Large intestine (tissue), 3 donors: ENCODE data around the gene M1AP. TPM values are rescaled to one million over a fixed set of nuclear protein-coding genes. Genes with fewer than 3 reads are reported as not detected.

ENCODE experiments used
- DNase-seq, 2 donors: peaks; one replicate each; pipeline versions ENCODE4 v3.0.0 to v3.0.0-alpha.2; 2013
- H3K27ac ChIP-seq: one replicate; pipeline ENCODE4 v1.5.1; 2013; ENCODE audit warnings: low read length
- H3K27me3 ChIP-seq: 2 replicates; pipeline ENCODE4 v1.6.1; 2013; ENCODE audit warnings: low read length; ENCODE audit not compliant: control insufficient read depth, insufficient read depth
- H3K36me3 ChIP-seq: 2 replicates; pipeline ENCODE4 v1.6.1; 2013; ENCODE audit warnings: low read length; ENCODE audit not compliant: control insufficient read depth, insufficient read depth
- H3K4me1 ChIP-seq: one replicate; pipeline ENCODE4 v1.6.1; 2013; ENCODE audit warnings: low read length; ENCODE audit not compliant: control insufficient read depth, insufficient read depth
- H3K4me3 ChIP-seq: one replicate; pipeline ENCODE4 v1.5.1; 2013; ENCODE audit warnings: low read length
- H3K9me3 ChIP-seq: one replicate; pipeline ENCODE4 v1.6.1; 2013; ENCODE audit warnings: mild to moderate bottlenecking, low read depth, low read length, moderate library complexity; ENCODE audit not compliant: control insufficient read depth
- WGBS: methylation state at CpG from one replicate; pipeline ENCODE4 v1.1.5; 2013; ENCODE audit warnings: low lambda C conversion rate; ENCODE audit not compliant: insufficient coverage; 5-methylcytosine and 5-hydroxymethylcytosine counted together
- polyA plus RNA-seq: library from polyadenylated mRNA; unstranded; fragments of 120-200 nt; gene quantifications from one replicate; pipeline ENCODE4 v1.2.1, GENCODE V29; 2013

Gene M1AP
- polyA plus RNA-seq, 1 donor, result 0.12 TPM

- H3K36me3 ChIP-seq, result no peaks in the 10 kb centered on the region
- H3K27ac ChIP-seq, result peak overlapping the region; percentile 28
- peaks cover 10% of the 10 kb centered on the region for H3K9me3 ChIP-seq
- peak in 1 of 2 donors; percentile 68 for DNase-seq
- H3K27me3 ChIP-seq, result peaks cover 96% of the 10 kb centered on the region
- no CpG with 5 or more reads among the region's 58 CpGs for WGBS
- H3K4me1 ChIP-seq, result peaks cover under 1% of the 10 kb centered on the region
- H3K4me3 ChIP-seq, result peak overlapping the region; percentile 82
Measured at GRCh38 chr2:74554820-74555531, 93.2 kb downstream of the M1AP start.

GRCh38 chr2:74553892-74554819 is 94.0 kb downstream of the M1AP start, which contains the start of the genes DOK1 and LOXL3:
Gene DOK1 (plus strand): TSS chr2:74554720. CDS start chr2:74554755, 35 bp downstream.
Gene LOXL3 (minus strand): TSS chr2:74553942. CDS start chr2:74552634, 1,308 bp downstream.
- WGBS, result no CpG with 5 or more reads among the region's 73 CpGs
- H3K4me1 ChIP-seq, result peaks cover 9% of the 10 kb centered on the region
- H3K9me3 ChIP-seq, result peaks cover 15% of the 10 kb centered on the region
- peak within 1 kb of the TSS; percentile 82 for H3K4me3 ChIP-seq
- peak within 1 kb of the TSS; percentile 45 for H3K27ac ChIP-seq
- peak; percentile 66 to 78 for DNase-seq
- no peaks in the 10 kb centered on the region for H3K36me3 ChIP-seq
- H3K27me3 ChIP-seq, result peaks cover 96% of the 10 kb centered on the region

DNA sequence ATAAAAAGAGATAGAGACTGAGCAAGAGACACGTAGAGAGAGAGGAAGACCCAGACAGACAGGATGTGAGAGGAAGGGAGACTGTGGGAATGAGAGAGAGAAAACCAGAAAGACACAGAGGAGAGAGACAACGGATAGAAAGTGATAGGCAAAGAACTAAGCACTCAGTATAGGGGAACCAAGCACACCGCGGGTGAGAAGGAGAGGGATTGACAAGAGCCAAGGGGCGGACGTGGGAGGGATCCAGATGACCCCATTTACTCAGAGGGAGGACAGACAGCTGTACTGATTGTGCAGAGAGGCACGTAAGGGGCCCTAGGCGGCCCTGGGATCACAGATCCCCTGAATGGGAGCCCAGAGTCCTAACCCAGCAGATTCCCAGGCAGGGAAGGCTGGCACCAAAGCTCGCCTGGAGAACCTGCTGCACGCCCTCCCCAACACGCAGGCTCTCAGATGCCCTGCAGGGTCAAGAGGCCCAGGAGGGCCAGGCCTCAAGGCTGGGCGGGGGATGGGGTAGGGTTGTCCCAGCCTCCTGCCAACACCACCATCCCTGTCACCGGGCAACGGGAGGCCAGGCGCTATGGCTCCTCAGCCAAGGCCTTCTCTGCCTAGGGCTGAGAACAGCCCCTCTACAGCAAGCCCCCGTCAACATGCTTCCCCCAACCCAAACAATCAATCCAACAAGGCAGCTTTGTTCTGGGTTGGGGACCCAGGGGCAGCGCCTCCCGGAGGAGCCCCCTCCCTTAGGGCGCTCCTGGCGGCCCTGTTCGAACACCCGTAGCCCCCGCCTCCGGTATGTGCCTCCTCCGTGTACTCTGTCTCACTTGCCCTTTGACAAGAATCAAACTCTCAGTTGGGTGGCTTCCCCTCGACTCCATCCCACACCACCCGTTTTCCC is 95.0 kb downstream of the M1AP start:
- Histone ChIP-seq H3K4me3 (peak overlapping the region; percentile 82), H3K27me3 (peaks cover 92% of the 10 kb centered on the region), H3K36me3 (no peaks in the 10 kb centered on the region), H3K9me3 (peaks cover 15% of the 10 kb centered on the region), H3K27ac (no peak overlapping the region), H3K4me1 (peaks cover 14% of the 10 kb centered on the region)
- DNase-seq, result peak in 1 of 2 donors; percentile 40
- 67% methylated on average over 1 of the region's 27 CpGs for WGBS

GRCh38 chr2:74551942-74552913 is 95.9 kb downstream of the M1AP start:
- Histone ChIP-seq H3K4me3 (no peak overlapping the region), H3K27ac (no peak overlapping the region), H3K27me3 (peaks cover 92% of the 10 kb centered on the region), H3K9me3 (peaks cover 15% of the 10 kb centered on the region), H3K36me3 (no peaks in the 10 kb centered on the region), H3K4me1 (peaks cover 14% of the 10 kb centered on the region)
- 72% methylated on average over 5 of the region's 21 CpGs for WGBS
- no peak for DNase-seq

GRCh38 chr2:74551530-74551929 is 96.6 kb downstream of the M1AP start:
- H3K27ac ChIP-seq, result no peak overlapping the region
- no peak for DNase-seq
- H3K4me3 ChIP-seq, result no peak overlapping the region
- peaks cover 14% of the 10 kb centered on the region for H3K4me1 ChIP-seq
- peaks cover 15% of the 10 kb centered on the region for H3K9me3 ChIP-seq
- H3K36me3 ChIP-seq, result no peaks in the 10 kb centered on the region
- H3K27me3 ChIP-seq, result peaks cover 92% of the 10 kb centered on the region

DNA sequence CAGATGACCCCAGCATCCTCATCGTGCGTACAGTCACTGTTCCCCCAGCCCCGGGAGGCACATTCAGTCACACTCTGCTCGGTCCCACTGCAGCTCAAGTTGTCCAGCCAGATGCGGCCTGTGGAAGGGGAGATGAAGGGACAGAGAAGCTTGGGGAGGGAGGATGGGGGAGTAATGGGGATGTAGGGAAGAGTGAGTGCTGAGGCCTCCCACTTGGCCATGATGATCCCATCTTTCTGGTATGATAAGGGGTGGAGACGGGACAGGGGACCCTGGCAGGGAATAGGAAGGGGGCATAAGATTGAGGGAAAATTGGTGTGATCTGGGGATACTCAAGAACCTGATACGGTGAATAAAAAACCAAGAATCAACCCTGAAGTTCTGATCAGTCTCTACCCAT is 97.9 kb downstream of the M1AP start:
- H3K4me1 ChIP-seq, result peaks cover 14% of the 10 kb centered on the region
- no peak overlapping the region for H3K27ac ChIP-seq
- H3K27me3 ChIP-seq, result peaks cover 86% of the 10 kb centered on the region
- H3K9me3 ChIP-seq, result peaks cover 14% of the 10 kb centered on the region
- no peaks in the 10 kb centered on the region for H3K36me3 ChIP-seq
- no peak for DNase-seq
- no peak overlapping the region for H3K4me3 ChIP-seq
- 100% methylated on average over 1 of the region's 7 CpGs for WGBS

DNA sequence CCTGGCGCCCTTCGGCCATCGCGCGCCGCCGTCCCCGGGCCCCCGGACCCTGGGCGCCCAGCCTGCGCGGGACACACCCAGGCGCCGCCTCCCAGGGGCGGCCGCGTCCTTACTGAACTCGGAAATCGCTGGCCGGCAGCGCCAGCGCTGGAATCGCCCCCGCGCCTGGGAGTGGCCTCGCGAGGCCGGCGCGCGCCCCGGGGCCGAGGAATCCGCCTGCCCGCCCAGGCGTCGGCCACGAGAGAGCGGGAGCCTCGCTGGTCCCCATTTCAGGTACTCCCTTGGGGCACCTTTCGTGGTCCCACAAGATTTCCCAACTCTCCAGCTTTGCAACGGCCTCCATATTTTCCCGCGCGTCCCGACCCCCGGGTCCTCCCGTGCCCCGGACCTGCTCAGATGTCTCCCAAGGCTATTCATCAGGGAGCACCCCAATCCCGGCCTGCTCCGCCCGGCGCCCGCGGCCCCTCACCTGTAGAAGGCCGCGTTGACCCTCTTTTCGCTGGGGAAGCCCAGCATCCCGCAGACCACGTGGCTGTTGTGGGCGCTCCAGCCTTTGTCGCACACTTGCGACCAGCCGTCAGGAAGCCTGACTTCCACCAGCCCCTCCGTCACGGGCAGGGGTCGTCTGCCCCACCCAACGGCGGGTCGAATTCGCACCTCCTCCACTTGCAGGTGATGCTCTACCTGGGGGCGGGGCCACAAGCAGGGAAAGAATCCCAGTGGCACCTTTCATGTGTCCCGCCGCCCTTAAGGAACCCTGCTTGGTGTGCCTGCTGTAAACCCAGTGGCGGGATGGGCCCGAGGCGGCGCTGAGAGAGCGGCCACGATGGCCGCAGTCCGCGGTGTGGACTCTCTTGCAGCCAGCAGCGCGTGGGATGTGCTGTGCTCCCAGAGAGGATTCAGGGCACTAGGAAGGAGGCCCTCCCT is 99.0 kb downstream of the M1AP start:
- Histone ChIP-seq H3K9me3 (peaks cover 6% of the 10 kb centered on the region), H3K4me3 (peak overlapping the region; percentile 54), H3K27ac (no peak overlapping the region), H3K4me1 (peaks cover 14% of the 10 kb centered on the region), H3K27me3 (peaks cover 76% of the 10 kb centered on the region), H3K36me3 (no peaks in the 10 kb centered on the region)
- WGBS, result no CpG with 5 or more reads among the region's 85 CpGs
- DNase-seq, result peak; percentile 48 to 81

GRCh38 chr2:74548285-74548899 is 99.7 kb downstream of the M1AP start:
- Histone ChIP-seq H3K27me3 (peaks cover 69% of the 10 kb centered on the region), H3K27ac (no peak overlapping the region), H3K9me3 (peaks cover 6% of the 10 kb centered on the region), H3K4me1 (peaks cover 14% of the 10 kb centered on the region), H3K4me3 (peak overlapping the region; percentile 28), H3K36me3 (no peaks in the 10 kb centered on the region)
- 80% methylated on average over 1 of the region's 26 CpGs for WGBS
- DNase-seq, result no peak
